ENCODE measurements around the gene RRM2.

Gene RRM2

GRCh38 chr2:10158681-10159080 is 36.1 kb downstream of the RRM2 start:
- DNase-seq (ENCODE audit: low spot score): no peak

- no peak for DNase-seq (ENCODE audit: low spot score)
Measured at GRCh38 chr2:10159086-10159485, 36.5 kb downstream of the RRM2 start.

DNA sequence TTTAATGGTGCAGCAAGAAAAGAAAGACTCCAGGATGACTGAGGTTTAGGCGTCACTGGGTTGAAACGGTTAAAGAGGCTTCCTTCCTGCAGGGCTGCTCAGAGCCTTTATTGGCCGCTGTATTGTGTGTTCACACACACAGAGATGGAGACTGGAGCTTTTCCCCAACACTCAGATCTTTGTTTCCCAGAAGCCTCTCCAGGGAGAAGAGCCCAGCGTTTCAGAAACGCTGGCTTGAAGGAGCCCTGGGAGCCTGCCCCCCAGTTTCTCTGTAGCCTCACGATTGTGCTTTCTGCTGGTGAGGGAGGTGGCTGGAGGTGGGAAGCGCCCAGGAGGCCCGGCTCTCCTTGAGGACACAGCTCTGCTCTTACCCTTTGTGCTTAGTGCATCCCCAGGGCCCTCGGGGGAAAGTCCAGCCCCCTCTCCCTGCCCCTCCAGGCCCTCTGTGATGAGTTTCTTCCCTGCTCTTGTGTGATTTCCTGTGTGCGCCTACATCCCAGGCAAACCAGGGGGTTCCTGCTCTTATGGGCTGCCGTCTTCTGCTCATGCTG is 37.1 kb downstream of the RRM2 start:
- no peak for DNase-seq (ENCODE audit: low spot score)

DNA sequence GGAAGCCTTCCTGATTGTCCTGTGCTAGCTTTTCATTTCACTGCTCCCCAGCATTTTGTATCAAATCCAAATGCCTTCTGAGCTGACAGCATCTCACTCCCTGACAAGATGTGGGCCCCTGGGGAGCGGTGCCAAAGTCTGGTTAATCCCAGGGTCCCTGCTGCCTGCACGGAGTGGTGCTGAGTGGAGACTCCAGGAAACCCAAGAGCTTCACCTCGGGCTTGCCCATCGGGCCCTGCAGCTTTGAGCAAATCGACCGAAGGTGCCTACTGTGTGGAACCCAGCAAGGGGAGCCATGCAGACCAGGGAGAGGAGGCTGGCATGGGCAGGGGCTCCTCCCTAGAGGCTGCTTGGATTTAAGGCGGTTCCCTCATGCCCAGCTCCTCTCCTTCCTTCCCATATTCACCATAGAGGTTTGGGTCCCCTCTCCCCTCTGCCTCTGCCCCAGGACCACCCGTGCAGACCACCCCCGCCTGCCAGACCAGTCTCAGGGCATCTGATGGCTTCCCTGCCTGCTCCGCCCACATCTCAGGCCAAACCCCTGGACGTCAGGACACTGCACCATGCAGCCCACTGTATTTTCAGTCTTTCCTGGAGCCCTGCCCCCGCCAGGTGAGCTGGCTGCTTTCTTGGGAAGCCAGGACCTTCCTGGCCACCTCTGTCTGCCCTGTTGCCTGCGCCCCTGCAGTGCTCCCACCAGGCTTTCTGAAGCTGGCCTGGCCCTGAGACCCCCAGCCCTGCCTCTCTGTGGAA is 37.8 kb downstream of the RRM2 start:
- no peak for DNase-seq (ENCODE audit: low spot score)

DNA sequence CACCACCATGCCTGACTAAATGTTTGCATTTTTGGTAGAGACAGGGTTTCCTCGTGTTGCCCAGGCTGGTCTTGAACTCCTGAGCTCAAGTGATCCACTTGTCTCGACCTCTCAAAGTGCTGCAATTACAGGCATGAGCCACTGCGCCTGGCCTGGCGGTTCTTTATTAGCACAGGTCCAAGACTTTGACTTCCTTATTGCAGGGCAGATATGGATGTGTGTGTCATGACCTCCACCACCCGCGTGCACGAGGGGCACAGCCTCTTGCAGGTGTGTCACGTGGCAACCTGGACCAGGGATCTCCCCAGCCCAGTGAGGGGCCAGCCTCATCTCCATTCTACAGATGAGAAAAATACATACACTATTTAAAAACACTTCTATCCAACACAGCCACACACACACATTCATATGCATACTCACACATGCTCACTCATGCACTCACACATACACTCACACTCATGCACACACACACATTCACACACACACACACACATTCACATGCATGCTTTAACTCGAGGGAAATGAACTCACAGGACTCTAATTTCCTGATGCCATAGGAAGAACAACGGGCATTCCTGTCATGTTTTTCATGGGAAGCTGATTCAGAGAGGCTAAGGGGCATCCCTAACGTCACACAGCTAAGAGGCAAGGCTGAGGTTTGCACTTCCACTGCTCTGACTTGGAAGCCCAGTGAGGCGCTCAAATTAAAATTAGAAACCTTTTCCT is 38.8 kb downstream of the RRM2 start:
- no peak for DNase-seq (ENCODE audit: low spot score)

GRCh38 chr2:10161961-10162441 is 39.5 kb downstream of the RRM2 start:
- no peak for DNase-seq (ENCODE audit: low spot score)

DNA sequence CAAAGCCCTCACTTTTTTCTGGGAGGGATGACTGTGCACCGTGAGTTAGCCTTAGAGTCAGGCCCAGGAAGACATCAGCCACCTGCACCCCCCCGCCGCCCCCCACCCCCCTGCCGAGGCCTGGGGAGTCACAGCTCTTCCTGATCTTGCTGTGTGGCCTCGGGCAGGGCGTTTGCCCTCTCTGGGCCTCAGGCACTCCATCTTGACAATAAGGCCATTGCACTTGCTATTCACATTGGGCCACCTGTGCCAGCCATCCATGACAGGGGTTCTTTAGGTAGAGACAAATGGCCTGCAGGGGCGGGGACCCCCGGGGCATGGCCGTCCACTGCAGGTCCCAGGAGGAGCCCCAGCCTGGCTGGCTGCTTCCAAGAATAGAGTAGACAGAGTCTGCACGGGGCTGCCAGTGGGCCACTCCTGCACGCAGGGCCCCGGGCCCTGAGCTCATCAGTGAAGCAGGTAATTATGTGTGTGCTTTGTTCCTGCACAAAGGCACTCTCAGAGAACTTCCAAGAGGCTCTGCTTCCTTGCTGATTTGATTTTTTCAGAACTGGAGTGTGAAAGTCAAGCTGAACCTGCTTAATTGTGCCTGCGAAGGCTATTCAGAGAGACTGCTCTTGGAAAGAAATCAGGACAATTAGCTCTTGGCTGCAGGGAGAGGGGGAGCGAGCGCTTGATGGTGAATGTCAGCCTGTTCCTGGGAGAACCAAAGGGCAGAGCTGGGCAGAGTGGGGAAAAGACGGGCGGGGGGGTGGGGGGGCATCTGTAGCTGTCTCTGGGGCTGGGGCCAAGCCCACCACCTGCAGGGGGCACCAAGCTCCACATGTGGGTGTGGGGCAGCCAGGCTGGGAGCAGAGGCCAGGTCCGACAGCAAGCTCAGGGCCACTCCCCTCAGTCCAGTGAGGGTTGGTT is 40.3 kb downstream of the RRM2 start:
- no peak for DNase-seq (ENCODE audit: low spot score)

DNA sequence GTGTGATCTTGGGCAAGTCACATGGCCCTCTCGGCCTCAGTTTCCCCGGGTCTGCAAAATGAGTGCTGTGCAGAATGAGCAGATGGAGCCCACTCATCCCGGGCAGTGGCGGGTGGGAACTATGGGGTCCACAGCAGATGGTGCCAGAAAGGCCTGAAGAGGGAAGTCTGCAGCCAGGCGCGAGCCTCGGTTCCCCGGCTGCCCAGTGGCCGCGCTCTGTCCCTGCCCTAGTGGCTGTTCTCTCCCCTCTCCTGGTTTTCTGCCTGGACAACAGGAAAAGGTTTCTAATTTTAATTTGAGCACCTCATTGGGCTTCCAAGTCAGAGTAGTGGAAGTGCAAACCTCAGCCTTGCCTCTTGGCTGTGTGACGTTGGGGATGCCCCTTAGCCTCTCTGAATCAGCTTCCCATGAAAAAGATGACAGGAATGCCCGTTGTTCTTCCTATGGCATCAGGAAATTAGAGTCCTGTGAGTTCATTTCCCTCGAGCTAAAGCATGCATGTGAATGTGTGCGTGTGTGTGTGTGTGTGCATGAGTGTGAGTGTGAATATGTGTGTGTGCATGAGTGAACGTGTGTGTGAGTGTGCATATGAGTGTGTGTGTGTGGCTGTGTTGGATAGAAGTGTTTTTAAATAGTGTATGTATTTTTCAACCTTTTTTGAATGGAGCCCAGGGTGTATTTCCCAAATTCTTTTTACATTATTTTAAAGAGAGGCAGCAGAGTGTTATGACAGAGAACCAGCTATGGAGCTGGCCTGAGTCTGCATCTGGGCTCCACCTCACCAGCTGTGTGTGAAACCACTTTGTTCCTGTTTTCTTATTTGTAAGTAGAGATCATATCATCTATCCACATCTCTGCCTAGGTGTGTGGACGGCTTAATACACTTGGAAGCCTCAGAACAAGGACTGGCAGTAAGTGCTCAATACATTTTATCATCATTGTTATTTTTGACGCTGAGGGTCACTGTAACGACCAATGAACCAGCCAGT is 41.3 kb downstream of the RRM2 start:
- DNase-seq (ENCODE audit: low spot score): no peak

DNA sequence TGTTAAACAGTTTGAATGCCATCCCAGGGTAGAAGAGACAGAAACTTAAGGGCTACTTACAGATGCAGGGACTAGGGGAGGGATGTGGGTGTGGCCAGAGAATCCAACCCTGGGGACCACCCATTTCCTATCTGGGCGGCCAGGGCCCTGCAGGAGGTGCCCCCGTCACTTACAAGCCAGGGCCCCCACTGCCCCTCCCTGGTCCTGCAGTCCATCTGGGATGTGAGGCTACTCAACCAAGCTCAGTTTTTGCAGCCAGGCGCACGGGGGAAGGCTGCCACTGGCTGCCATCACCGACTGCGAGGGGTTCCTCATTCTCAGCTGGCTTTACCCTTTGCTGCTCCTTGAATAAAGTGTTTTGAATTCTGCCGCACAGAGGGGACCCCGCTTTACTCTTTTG is 42.1 kb downstream of the RRM2 start:
- no peak for DNase-seq (ENCODE audit: low spot score)

DNA sequence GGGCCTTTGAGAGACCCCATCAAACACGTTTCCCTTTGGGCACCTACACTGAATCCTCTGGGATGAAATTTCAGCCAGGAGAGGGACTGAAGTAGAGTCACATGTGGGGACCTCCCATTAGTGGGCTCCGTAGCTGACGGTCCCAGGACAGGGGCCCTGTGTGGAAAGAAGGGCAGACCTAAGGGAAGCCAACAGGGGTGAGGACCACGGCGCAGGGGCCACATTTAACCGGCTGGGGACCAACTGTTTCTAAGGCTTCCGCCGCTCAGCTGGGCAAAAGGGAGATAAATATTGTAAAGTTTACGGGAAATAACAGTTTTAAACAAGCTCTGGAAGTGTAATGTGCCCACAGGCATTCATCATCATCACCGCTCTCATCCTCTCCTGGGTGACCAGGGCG is 42.7 kb downstream of the RRM2 start:
- DNase-seq (ENCODE audit: low spot score): no peak

- no peak for DNase-seq (ENCODE audit: low spot score)
Measured at GRCh38 chr2:10165861-10166675, 43.5 kb downstream of the RRM2 start.

DNA sequence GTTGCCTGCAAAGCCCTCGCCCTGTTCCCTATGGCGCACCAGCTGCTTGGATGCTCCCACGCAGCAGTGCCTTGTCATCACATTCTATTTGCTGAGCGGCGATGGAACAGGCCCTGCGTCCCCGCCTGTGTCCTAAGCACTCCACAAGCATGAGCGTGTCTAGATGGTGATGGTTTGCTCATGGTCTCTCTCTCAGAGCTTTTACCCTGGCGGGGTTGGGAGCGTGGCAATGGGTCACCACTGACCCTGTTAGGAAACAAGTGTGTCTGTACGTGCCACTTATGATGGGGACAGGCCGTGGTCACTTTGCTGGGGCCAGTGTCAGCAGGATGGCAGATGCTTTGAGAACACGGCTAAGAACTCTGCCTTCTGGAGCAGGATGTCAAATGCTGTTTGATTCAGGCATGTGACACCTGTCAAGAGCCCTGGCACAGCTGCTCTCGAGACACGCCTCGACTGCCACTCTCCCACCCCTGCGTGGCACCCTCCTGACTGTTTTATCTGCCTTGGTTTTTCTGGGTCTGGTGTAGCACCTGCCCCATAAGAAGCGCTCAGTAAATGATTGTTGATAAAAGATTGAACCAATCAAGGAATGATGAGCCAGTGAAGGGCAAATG is 44.2 kb downstream of the RRM2 start:
- no peak for DNase-seq (ENCODE audit: low spot score)

GRCh38 chr2:10167316-10167715 is 44.8 kb downstream of the RRM2 start:
- DNase-seq (ENCODE audit: low spot score): no peak

GRCh38 chr2:10168221-10168620 is 45.7 kb downstream of the RRM2 start:
- DNase-seq (ENCODE audit: low spot score): no peak

DNA sequence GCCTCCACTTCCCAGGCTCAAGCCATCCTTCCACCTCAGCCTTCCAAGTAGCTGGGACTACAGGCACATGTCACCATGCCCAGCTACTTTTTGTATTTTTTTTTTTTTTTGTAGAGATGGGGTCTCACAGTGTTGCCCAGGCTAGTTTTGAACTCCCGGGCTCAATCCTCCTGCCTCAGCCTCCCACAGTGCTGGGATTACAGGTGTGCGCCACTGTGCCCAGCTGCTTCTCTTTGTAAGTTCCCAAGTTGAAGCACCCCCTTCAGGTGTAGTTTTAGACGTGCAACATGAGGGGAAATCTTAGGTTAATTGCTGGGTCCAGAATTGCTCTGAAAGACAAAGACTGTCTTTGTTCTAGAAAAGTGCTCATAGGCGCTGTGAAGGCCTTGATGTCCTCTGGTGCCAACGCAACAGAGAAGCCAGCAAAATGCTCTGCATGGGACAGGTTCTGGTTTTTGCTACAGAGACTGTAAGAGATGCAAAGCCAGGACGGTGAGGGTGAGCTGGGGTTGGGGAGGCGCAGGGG is 46.6 kb downstream of the RRM2 start:
- peak; percentile 42 for DNase-seq (ENCODE audit: low spot score)

GRCh38 chr2:10169581-10169980 is 47.0 kb downstream of the RRM2 start:
- DNase-seq (ENCODE audit: low spot score): no peak

- no peak for DNase-seq (ENCODE audit: low spot score)
Measured at GRCh38 chr2:10170256-10170655, 47.7 kb downstream of the RRM2 start.

GRCh38 chr2:10171006-10171800 is 48.7 kb downstream of the RRM2 start:
- DNase-seq (ENCODE audit: low spot score): no peak

Measured in HuH-7 (cell line).